Fibroblast of the conjunctiva (primary cell): ENCODE data around the gene SULF2.

ENCODE experiments used
- DNase-seq: peaks from one replicate; pipeline ENCODE4 v3.0.0-alpha.2; 2010; ENCODE audit warnings: low read depth

The SULF2 gene

DNA sequence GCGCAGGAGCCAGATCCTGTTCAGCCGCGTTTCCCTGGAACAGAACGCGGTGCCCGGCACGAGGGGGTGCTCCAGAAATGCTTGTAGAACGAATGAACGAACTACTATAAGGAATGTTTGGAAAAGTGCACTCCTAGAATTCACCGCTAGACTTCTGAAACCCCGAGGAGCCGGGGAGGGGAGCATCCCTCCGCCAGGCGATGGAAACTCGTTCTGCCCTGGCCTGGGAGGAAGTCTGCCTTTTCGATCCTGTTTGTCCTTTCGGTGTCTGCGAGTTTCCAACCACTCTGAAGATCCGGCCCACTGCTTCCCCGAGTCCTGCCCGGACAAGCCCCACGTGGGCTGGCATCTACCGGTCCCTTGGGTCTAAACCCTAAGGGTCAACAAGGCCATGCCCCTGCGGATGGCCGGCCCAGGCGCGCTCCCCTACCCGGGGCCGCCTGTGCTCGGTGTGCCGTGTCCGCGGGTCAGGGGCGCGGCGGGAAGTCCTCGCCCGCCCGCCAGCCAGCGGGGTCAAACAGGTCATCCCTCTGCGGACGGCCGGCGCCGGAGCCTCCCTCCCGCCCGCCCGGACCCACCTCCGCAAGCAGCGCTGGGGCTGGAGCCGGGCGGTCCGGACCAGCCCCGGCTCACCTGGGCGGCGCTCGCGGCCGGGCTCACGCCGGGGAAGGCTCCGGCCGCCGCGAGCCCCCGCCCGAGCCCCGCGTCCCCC, 526 bp downstream of the SULF2 start:
- no peak for DNase-seq

- DNase-seq = no peak
Measured at GRCh38 chr20:47783828-47784598, 1.3 kb downstream of the SULF2 start.

GRCh38 chr20:47782920-47783552, 2.2 kb downstream of the SULF2 start:
- DNase-seq = no peak

- no peak for DNase-seq
Measured at GRCh38 chr20:47782076-47782475, 3.2 kb downstream of the SULF2 start.

GRCh38 chr20:47781632-47782031, 3.6 kb downstream of the SULF2 start:
- DNase-seq = no peak

GRCh38 chr20:47780720-47781389, 4.4 kb downstream of the SULF2 start:
- no peak for DNase-seq

- no peak for DNase-seq
Measured at GRCh38 chr20:47778398-47779354, 6.6 kb downstream of the SULF2 start.

DNA sequence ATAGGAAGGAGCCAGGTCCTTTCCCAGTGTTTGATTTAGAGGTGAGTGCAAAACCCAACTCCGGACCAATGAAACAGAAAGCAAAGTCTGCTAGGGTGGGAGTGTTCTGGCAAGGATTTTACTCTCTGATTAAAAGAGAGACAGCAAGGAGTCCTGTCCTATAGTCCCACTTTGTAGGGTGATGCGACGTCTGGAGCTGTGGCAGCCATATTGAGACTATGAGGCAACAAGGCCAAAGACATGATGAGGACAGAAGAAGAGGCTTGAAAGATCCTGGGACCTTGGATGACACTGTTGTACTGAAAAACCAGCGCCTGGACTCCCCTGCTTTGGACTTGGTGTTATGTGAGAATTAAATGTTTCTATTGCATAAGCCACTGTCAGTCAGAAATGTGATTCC, 8.1 kb downstream of the SULF2 start:
- no peak for DNase-seq

DNA sequence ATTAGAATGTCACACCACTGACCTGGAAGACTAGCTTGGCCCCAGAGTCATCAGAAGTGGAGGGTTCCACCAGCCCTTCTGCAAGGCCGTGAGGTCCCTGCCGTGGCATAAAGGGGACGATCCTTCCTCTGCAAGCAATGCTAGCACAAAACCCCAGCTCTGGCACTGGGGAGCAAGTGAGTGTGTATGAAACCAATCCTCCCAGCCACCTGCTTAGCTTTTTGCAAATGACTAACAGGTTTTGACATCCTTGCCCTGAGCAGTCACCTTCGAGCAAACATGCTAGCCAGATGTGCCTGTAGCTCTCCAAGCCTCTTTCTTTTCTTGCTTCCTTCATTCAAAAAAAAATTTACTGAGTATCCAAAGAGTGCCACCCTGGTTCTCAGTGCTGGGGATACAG, 8.6 kb downstream of the SULF2 start:
- DNase-seq = no peak

DNA sequence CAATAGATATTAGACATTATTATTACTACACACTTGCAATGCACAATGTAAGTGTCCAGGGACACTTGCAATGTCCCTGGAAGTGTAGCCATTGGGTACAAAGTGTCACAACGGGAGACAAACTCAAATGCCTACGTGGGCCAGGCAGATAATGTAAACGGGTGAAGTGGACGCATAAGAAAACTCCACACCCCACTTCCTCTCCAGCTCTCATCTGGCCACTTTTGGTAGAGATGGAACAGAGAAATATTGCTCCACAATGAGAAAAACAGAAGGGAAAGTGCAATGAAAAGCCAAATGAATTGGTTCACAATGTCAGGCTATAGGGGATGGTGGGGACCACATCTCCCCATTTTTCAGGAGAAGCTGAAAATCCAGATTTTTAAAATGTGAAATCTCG, 9.4 kb downstream of the SULF2 start:
- DNase-seq = no peak

GRCh38 chr20:47775039-47775438, 10.2 kb downstream of the SULF2 start:
- DNase-seq = no peak

DNA sequence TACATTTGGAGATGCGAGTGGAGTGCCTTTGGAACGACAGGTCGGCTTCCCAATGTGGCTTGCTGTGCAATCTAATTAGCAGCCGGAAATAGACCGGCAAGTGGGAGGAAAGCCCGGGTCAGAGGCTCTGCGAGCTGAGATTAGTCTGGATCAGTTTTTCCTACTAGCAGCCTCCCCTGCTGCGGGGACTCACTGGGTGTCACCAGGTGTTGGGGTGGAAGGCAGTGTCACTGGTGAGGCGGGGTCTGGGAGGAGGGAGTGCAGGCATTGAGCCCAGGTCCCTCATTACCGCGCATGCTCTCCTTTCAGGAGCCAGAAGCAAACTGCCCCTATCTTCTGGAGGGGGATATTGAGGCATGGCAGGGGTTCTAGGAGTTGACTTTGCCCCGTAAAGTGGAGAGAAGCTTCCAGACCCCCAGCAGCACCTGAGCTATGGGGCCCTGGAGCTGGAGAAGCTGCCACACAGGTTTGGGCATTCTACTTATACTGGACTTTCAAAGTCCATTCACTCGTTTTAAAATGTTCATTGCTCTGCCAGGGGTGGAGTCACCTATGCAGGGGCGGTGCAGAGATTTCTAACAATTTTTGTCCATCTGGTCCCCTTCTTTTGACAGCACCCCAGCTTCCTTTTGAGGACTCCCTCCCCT, 11.0 kb downstream of the SULF2 start:
- no peak for DNase-seq

GRCh38 chr20:47773371-47773786, 11.9 kb downstream of the SULF2 start:
- no peak for DNase-seq

DNA sequence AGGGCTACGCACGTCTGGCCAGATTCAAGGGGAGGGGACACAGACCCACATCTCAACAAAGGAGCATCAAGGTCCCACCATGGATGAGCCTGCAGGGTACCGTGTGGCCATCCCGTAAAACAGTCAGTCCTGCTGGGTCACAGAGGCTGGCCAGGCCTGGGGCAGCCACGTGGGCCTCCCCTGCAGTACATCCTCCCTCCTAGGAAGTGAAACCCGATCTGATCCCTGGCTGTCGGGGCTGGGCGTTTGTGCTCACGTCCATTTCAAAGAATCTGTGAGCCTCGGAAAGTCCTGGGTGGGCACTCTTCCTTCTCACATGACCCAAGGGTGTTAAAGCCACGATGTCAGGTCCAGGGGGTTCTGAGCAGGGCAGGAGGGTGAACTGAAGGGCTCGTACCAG, 14.3 kb downstream of the SULF2 start:
- no peak for DNase-seq

GRCh38 chr20:47768016-47768824, 17.1 kb downstream of the SULF2 start:
- no peak for DNase-seq

- no peak for DNase-seq
Measured at GRCh38 chr20:47765691-47766594, 19.3 kb downstream of the SULF2 start.

GRCh38 chr20:47765271-47765670, 20.0 kb downstream of the SULF2 start:
- DNase-seq = no peak

DNA sequence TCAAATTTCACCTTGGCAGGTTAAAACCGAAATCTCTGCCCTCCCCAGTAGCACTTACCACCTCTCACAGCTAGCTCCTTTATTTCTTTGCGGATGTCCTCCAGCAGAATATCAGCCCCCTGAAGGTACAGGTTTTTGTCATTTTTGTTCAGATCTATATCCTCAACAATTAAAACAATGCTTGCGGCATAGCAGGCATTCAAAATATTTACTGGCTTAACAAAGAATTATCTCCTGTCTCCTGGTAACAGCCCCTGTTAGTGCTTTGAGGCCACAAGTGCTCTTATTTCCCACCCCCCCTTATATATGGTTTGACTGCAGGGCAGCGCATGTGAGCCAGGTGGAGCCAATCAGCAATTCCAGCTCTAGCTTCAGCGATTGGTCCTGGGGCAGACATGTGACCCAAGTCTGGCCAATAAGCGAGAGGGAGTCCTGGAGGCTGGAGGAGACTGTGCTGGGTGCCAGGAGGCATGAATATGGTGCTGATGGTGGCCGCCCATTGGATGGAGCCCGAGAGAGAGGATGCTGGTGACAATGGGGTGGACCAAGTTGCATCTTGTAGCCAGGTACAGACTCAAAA, 21.0 kb downstream of the SULF2 start:
- DNase-seq = no peak
